GM21367 (cell line): ENCODE data around the gene TARDBP.
"Not testable (repeated sequence)": the region's sequence is repeated elsewhere in the genome, so short reads cannot be mapped to it uniquely, and the experiment has no call there.

Source experiments
- ATAC-seq: cut with Tn5 transposase; IDR thresholded peaks from one replicate; pipeline ENCODE4 v1.9.1; 2021; ENCODE audit not compliant: unreplicated experiment

TARDBP gene

GRCh38 chr1:11059155-11059967, 46.9 kb downstream of the TARDBP start:
- ATAC-seq, result peak; percentile 9

- ATAC-seq, result peak; percentile 82
Measured at GRCh38 chr1:11059968-11060830, 47.7 kb downstream of the TARDBP start, which contains the start of gene SRM. TSS of gene SRM (minus strand) at chr1:11060018. CDS start at chr1:11059943, 75 bp downstream.

GRCh38 chr1:11061652-11062365, 49.4 kb downstream of the TARDBP start:
- ATAC-seq, result no peak

- ATAC-seq, result no peak
Measured at GRCh38 chr1:11062965-11063401, 50.5 kb downstream of the TARDBP start.

- ATAC-seq, result not testable (repeated sequence)
Measured at GRCh38 chr1:11063937-11064537, 51.6 kb downstream of the TARDBP start.

GRCh38 chr1:11064942-11065341, 52.5 kb downstream of the TARDBP start:
- no peak for ATAC-seq

GRCh38 chr1:11065796-11066195, 53.3 kb downstream of the TARDBP start:
- ATAC-seq, result no peak

- no peak for ATAC-seq
Measured at GRCh38 chr1:11067716-11068599, 55.5 kb downstream of the TARDBP start.

GRCh38 chr1:11068600-11069473, 56.4 kb downstream of the TARDBP start:
- ATAC-seq, result no peak

- ATAC-seq, result no peak
Measured at GRCh38 chr1:11070876-11071275, 58.4 kb downstream of the TARDBP start.

GRCh38 chr1:11071463-11072215, 59.2 kb downstream of the TARDBP start:
- no peak for ATAC-seq

- ATAC-seq, result no peak
Measured at GRCh38 chr1:11072216-11072917, 59.9 kb downstream of the TARDBP start.

- ATAC-seq, result not testable (repeated sequence)
Measured at GRCh38 chr1:11073398-11073797, 60.9 kb downstream of the TARDBP start.
